Measurements from ENCODE around the gene ABHD18.

- TF ChIP-seq POLR2A (IDR thresholded peaks at IDR 0.05) (no peak), CTCF (IDR thresholded peaks at IDR 0.05) (no peak)
These were observed 30.6 kb downstream of the ABHD18 start for GRCh38 chr4:127995776-127996175.
